Measurements from ENCODE around the gene MUC2. TPM values are rescaled to one million over a fixed set of nuclear protein-coding genes. Genes with fewer than 3 reads are reported as not detected.

MUC2 gene
- total and polyA plus RNA-seq, 8 donors = under 0.01 to 1,040 (median 0.45) TPM; not detected in 3

GRCh38 chr11:1103401-1104360, 29.0 kb downstream of the MUC2 start:
- no peak for TF ChIP-seq POLR2A (IDR thresholded peaks at IDR 0.05)
- TF ChIP-seq EP300 (IDR thresholded peaks at IDR 0.05) = no peak
- no peak for TF ChIP-seq POLR2AphosphoS5 (IDR thresholded peaks at IDR 0.05)
- no peak for TF ChIP-seq CTCF (IDR thresholded peaks at IDR 0.05)

GRCh38 chr11:1104411-1105182, 29.9 kb downstream of the MUC2 start:
- intact Hi-C loops (cut with DNase I; ENCODE audit: low total_unique reads) = no loop called here
- TF ChIP-seq POLR2A (IDR thresholded peaks at IDR 0.05) (no peak), POLR2AphosphoS5 (IDR thresholded peaks at IDR 0.05) (no peak), CTCF (IDR thresholded peaks at IDR 0.05) (no peak), EP300 (IDR thresholded peaks at IDR 0.05) (no peak)
- no peak for DNase-seq

More at GRCh38 chr11:1103401-1104360, 29.0 kb downstream of the MUC2 start:
- intact Hi-C loops (cut with DNase I; ENCODE audit: low total_unique reads) = no loop called here
- Histone ChIP-seq H3K4me3 (no peak overlapping the region), H3K27me3 (peaks cover 0 to 20% (median 6%) of the 10 kb centered on the region in 3 donors), H3K9me3 (no peaks in the 10 kb centered on the region), H3K36me3 (no peaks in the 10 kb centered on the region), H3K4me1 (no peaks in the 10 kb centered on the region), H3K27ac (no peak overlapping the region)
- no peak for DNase-seq
- 82 to 88% (median 84%) methylated on average over 9 to 44 of the region's 44 CpGs for WGBS, 5 donors

GRCh38 chr11:1105183-1105565, 30.5 kb downstream of the MUC2 start:
- no peak for DNase-seq
- intact Hi-C loops (cut with DNase I; ENCODE audit: low total_unique reads) = no loop called here
- TF ChIP-seq CTCF (IDR thresholded peaks at IDR 0.05) (no peak), POLR2A (IDR thresholded peaks at IDR 0.05) (no peak), EP300 (IDR thresholded peaks at IDR 0.05) (no peak), POLR2AphosphoS5 (IDR thresholded peaks at IDR 0.05) (no peak)
- 73 to 92% (median 89%) methylated on average over 3 to 7 of the region's 7 CpGs for WGBS, 5 donors
- H3K27ac ChIP-seq = no peak overlapping the region
- H3K4me1 ChIP-seq = no peaks in the 10 kb centered on the region
- H3K9me3 ChIP-seq = no peaks in the 10 kb centered on the region
- H3K36me3 ChIP-seq = no peaks in the 10 kb centered on the region
- peaks cover 0 to 34% (median 6%) of the 10 kb centered on the region in 3 donors for H3K27me3 ChIP-seq
- H3K4me3 ChIP-seq = no peak overlapping the region

More at GRCh38 chr11:1104411-1105182, 29.9 kb downstream of the MUC2 start:
- Histone ChIP-seq H3K4me1 (no peaks in the 10 kb centered on the region), H3K36me3 (no peaks in the 10 kb centered on the region), H3K9me3 (no peaks in the 10 kb centered on the region), H3K27ac (no peak overlapping the region), H3K27me3 (peaks cover 0 to 28% (median 6%) of the 10 kb centered on the region in 3 donors), H3K4me3 (no peak overlapping the region)
- 85 to 100% (median 88%) methylated on average over 6 to 28 of the region's 28 CpGs for WGBS, 5 donors

GRCh38 chr11:1106387-1106786, 31.7 kb downstream of the MUC2 start:
- peaks cover 0 to 40% (median 6%) of the 10 kb centered on the region in 3 donors for H3K27me3 ChIP-seq
- intact Hi-C loops (cut with DNase I; ENCODE audit: low total_unique reads) = no loop called here
- no peaks in the 10 kb centered on the region for H3K4me1 ChIP-seq
- H3K36me3 ChIP-seq = no peaks in the 10 kb centered on the region
- 88 to 100% (median 96%) methylated on average over 1 of the region's 1 CpG for WGBS, 5 donors
- TF ChIP-seq POLR2AphosphoS5 (IDR thresholded peaks at IDR 0.05) (no peak), CTCF (IDR thresholded peaks at IDR 0.05) (no peak), EP300 (IDR thresholded peaks at IDR 0.05) (no peak), POLR2A (IDR thresholded peaks at IDR 0.05) (no peak)
- H3K9me3 ChIP-seq = no peaks in the 10 kb centered on the region
- DNase-seq = no peak
- no peak overlapping the region for H3K27ac ChIP-seq
- H3K4me3 ChIP-seq = no peak overlapping the region

Data from stomach (tissue), 9 donors.